ENCODE results near the gene GPT2. TPM values are rescaled to one million over a fixed set of nuclear protein-coding genes. Genes with fewer than 3 reads are reported as not detected.

GPT2 gene
- total RNA-seq, 1 donor from 2014 or later = 7.9 TPM

DNA sequence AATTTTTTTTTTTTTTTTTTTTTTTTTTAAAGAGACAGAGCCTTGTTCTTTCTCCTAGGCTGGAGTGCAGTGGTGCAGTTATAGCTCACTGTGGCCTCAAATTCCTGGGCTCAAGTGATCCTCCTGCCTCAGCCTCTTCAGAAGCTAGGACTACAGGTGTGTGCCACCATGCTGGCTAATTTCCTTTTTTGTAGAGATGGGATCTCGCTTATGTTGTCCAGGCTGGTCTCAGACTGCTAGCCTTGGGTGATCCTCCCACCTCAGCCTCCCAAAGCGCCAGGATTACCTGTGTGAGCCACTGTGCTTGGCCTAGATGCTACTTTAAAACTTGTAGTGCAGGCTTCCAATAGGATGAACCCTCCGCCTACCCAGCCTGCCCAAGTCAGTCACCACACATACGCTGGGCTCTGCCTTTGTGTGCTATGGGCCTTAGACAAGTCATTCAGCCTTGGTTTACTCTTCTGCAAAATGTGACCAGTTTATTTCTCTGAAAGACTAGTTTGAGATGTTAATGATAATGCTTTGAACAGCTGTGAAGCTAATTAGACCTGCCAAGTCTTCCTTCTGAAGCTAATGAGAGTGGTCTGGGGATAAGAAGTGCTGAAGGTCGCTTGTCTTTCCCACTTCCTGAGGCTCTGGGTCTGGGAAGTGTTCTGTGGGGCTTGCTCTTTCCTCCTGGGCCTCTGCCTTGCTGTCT is 5.2 kb downstream of the GPT2 start:
- Histone ChIP-seq H3K27ac (no peak overlapping the region), H3K4me1 (peaks cover 0 to 6% of the 10 kb centered on the region in 2 donors), H3K4me3 (no peak overlapping the region), H3K9me3 (no peaks in the 10 kb centered on the region), H3K27me3 (no peaks in the 10 kb centered on the region), H3K36me3 (no peaks in the 10 kb centered on the region)
- TF ChIP-seq, protein P1, sequence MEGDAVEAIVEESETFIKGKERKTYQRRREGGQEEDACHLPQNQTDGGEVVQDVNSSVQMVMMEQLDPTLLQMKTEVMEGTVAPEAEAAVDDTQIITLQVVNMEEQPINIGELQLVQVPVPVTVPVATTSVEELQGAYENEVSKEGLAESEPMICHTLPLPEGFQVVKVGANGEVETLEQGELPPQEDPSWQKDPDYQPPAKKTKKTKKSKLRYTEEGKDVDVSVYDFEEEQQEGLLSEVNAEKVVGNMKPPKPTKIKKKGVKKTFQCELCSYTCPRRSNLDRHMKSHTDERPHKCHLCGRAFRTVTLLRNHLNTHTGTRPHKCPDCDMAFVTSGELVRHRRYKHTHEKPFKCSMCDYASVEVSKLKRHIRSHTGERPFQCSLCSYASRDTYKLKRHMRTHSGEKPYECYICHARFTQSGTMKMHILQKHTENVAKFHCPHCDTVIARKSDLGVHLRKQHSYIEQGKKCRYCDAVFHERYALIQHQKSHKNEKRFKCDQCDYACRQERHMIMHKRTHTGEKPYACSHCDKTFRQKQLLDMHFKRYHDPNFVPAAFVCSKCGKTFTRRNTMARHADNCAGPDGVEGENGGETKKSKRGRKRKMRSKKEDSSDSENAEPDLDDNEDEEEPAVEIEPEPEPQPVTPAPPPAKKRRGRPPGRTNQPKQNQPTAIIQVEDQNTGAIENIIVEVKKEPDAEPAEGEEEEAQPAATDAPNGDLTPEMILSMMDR (IDR thresholded peaks at IDR 0.05) = no peak
- no peak for DNase-seq (ENCODE audit: low spot score in 2 of 2)
- intact Hi-C loops (cut with DNase I) = no loop called here

DNA sequence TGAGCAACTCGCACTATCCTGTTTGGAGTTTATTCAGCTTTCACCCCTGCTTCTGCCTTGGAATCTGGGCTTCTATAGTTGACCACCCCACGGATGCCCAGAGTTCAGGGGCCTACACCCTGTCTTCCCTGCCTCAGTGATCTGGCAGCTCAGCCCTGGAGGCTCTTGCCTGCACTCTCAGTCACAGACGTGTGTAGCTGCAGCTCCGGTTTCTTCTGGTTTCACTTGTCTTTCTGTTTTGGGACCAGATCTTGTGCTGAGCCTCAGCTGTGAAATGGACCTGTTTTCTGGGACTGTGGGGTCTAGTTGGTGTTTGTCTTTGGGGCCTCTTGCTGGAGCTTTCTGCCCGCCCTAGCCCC is 5.8 kb downstream of the GPT2 start:
- H3K9me3 ChIP-seq = no peaks in the 10 kb centered on the region
- TF ChIP-seq, protein P1 (IDR thresholded peaks at IDR 0.05) = no peak
- H3K36me3 ChIP-seq = no peaks in the 10 kb centered on the region
- no peak overlapping the region for H3K4me3 ChIP-seq
- no peak overlapping the region for H3K27ac ChIP-seq
- H3K27me3 ChIP-seq = no peaks in the 10 kb centered on the region
- intact Hi-C loops (cut with DNase I) = no loop called here
- peaks cover 0 to 6% of the 10 kb centered on the region in 2 donors for H3K4me1 ChIP-seq
- no peak for DNase-seq (ENCODE audit: low spot score in 2 of 2)

DNA sequence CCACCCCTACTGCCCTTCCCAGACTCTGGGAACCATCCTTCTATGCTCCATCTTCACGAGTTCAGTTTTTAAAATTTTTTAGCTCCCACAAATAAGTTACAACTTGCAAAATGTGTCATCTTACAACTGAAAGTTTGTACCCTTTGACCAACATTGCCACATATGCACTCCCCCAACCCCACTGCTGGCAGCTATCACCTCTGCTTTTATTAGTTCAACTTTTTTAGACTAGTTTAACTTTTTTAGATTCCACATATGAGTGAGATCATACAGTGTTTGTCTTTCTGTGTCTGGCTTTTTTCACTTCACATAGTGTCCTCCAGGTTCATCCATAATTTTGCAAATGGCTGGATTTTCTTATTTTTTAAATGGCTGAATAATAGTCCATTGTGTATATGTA is 7.7 kb downstream of the GPT2 start:
- intact Hi-C loops (cut with DNase I) = no loop called here
- Histone ChIP-seq H3K27ac (no peak overlapping the region), H3K36me3 (no peaks in the 10 kb centered on the region), H3K9me3 (no peaks in the 10 kb centered on the region), H3K4me1 (no peaks in the 10 kb centered on the region), H3K27me3 (no peaks in the 10 kb centered on the region), H3K4me3 (no peak overlapping the region)
- TF ChIP-seq, protein P1 (IDR thresholded peaks at IDR 0.05) = no peak
- no peak for DNase-seq (ENCODE audit: low spot score in 2 of 2)

DNA sequence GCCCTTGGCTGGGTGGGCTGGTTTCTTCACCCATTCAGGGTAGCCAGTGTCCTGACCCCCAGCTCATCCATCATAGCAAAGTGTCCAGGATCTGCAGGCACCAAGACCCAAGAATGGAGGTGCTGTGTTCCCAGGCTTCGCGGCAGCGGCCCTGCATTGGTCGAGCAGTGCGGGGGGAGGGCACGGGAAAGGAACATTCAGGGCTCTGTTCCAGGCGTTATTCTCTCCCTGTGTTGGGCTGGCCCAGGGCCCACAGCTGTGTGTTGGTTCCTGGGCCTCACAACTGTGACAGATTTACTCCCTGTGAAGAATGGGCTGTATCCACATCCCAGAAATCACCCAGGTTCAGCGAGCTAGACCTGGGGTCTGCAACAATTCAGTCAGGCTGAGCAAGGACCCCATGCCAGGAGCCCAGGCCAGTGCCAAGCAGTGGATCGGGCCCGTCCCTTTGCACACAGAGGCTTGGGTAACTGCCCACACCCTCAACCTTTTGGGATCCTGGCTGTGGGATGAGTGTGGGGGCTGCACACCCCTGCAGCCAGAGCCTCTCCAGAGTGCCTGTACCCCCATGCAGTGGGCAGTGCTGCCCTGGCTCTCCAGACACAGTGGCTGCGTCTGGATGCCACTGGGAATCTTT is 10.0 kb downstream of the GPT2 start:
- Histone ChIP-seq H3K27me3 (no peaks in the 10 kb centered on the region), H3K9me3 (no peaks in the 10 kb centered on the region)

DNA sequence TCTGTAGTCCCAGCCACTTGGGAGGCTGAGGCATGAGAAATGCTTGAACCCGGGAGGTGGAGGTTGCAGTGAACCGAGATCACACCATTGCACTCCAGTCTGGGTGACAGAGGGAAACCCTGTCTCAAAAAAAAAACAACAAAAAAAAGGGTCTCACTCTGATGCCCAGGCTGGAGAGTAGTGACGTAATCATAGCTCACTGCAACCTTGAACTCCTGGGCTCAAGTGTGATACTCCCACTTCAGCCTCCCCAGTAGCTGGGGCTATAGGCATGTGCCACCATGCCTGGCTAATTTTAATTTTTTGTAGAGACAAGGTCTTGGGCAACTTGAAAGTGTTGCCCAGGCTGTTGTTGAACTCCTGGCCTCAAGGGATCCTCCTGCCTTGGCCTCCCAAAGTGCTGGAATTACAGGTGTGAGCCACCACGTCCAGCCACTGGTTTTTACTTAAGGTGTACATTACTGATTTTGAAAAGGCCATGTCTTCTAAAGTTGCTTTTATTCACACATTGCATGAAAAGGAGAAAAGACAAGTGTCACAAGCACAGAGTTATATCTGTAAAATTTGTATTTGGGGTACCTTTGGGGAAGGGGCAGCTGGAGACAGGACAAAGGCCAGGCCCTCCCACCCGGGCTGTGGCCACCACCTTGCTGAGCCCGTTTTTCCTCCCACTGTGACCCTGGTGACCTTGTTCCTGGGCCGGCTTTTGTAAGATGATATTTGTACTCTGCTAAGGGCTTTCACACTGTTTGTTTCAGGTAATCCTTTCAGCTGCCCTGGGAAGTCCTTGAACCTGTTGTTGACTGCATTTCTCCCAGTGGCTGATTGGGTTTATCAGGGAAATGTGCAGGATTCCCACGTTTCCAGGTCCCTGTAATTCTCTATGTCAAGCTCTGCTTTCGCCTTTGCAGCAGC is 11.5 kb downstream of the GPT2 start:
- Histone ChIP-seq H3K4me3 (no peak overlapping the region), H3K36me3 (peaks cover 0 to 6% of the 10 kb centered on the region in 2 donors), H3K27me3 (no peaks in the 10 kb centered on the region), H3K9me3 (no peaks in the 10 kb centered on the region), H3K27ac (no peak overlapping the region), H3K4me1 (no peaks in the 10 kb centered on the region)
- TF ChIP-seq, protein P1 (IDR thresholded peaks at IDR 0.05) = no peak
- intact Hi-C loops (cut with DNase I) = no loop called here
- DNase-seq (ENCODE audit: low spot score in 2 of 2) = no peak

More for the DNA sequence above, 10.0 kb downstream of the GPT2 start:
- intact Hi-C loops (cut with DNase I) = no loop called here
- H3K27ac ChIP-seq = no peak overlapping the region
- TF ChIP-seq, protein P1 (IDR thresholded peaks at IDR 0.05) = no peak
- no peaks in the 10 kb centered on the region for H3K4me1 ChIP-seq
- no peak overlapping the region for H3K4me3 ChIP-seq
- no peaks in the 10 kb centered on the region for H3K36me3 ChIP-seq
- no peak for DNase-seq (ENCODE audit: low spot score in 2 of 2)
